ENCODE data around the gene EGR1. TPM values are rescaled to one million over a fixed set of nuclear protein-coding genes. Genes with fewer than 3 reads are reported as not detected.
A peak's percentile ranks its signal among the peaks of the same experiment; 100 is the strongest.

EGR1 gene
- total RNA-seq, 1 donor, result 6.3 TPM

DNA sequence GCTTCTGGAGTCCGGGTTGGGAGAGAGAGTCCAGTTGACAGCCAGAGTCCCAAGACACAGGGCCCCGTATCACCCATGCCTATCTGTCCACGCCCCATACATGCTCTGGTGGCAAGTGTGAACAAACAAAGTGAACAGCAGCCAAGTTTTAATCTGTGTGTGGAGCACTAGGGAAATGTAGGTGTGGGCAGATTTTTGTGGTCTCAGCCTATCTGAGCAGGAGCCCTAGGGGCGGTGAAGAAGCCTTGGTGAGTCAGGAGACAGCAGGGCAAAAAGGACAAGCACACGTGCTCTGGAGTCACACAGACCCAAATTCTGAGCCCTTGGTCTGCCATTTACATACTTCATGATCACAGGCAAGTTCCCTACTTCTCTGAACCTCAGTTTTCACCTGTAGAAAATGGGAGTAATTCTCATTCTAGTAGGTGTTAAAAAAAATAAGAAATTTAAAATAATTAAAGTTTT lies 23.2 kb downstream of the EGR1 start:
- peak; percentile 43 for DNase-seq (ENCODE audit: low read depth)
- TF ChIP-seq, protein P1, sequence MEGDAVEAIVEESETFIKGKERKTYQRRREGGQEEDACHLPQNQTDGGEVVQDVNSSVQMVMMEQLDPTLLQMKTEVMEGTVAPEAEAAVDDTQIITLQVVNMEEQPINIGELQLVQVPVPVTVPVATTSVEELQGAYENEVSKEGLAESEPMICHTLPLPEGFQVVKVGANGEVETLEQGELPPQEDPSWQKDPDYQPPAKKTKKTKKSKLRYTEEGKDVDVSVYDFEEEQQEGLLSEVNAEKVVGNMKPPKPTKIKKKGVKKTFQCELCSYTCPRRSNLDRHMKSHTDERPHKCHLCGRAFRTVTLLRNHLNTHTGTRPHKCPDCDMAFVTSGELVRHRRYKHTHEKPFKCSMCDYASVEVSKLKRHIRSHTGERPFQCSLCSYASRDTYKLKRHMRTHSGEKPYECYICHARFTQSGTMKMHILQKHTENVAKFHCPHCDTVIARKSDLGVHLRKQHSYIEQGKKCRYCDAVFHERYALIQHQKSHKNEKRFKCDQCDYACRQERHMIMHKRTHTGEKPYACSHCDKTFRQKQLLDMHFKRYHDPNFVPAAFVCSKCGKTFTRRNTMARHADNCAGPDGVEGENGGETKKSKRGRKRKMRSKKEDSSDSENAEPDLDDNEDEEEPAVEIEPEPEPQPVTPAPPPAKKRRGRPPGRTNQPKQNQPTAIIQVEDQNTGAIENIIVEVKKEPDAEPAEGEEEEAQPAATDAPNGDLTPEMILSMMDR (IDR thresholded peaks at IDR 0.05; ENCODE audit: insufficient read depth, low read length), result no peak

DNA sequence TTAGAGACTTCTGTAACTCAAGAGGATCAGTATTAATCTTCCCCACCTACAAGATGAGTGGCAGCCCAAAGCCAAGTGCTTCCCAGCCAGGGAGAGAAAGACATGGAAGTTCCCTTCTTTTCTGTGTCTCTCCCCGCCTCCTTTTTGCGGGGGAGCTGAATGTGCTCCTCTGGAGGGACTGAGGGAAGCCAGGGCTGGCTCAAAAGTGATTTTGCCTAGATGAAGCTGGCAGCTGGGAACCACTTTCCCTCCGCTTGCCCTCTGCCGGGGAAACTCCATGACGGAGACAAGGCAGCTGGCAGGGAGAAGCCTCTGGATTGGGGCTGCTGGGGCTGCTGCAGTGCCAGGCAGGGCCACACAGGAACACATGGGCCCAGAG lies 24.4 kb downstream of the EGR1 start:
- TF ChIP-seq, protein P1 (IDR thresholded peaks at IDR 0.05; ENCODE audit: insufficient read depth, low read length), result no peak
- DNase-seq (ENCODE audit: low read depth), result no peak
- H3K4me3 ChIP-seq (ENCODE audit: low read depth, low read length), result no peak overlapping the region

More for the DNA sequence above, 23.2 kb downstream of the EGR1 start:
- H3K4me3 ChIP-seq (ENCODE audit: low read depth, low read length), result no peak overlapping the region

DNA sequence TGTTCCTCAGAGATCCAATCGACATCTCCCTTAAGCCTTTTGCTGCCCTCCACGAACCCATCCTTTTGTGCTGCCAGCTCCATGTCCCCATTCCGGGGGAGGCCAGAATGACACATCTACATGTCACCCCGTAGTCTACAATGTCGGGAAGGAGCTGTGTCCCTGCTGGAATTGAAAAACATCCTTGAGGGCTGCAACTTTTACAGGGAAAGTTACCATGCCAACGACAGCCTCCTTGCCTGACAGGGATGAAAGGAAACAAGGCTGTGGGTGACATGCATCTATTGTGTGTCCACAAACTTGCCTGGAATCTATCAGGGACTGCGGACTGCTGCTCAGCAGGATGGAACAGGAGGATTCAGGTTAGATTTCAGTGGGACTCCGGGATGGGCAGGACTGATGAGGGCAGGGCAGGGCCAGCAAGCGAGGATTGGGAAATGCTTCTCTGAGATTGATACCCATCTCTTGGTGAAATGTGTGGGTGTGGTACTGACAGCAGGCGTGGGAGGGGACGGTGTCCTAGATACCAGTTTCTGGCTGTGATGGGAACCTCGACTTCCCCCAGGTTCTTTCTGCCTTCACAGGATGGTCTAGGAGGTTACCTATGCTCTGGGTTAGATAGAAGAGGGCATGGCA lies 25.5 kb downstream of the EGR1 start:
- DNase-seq (ENCODE audit: low read depth), result no peak
- TF ChIP-seq, protein P1 (IDR thresholded peaks at IDR 0.05; ENCODE audit: insufficient read depth, low read length), result no peak
- H3K4me3 ChIP-seq (ENCODE audit: low read depth, low read length), result no peak overlapping the region

DNA sequence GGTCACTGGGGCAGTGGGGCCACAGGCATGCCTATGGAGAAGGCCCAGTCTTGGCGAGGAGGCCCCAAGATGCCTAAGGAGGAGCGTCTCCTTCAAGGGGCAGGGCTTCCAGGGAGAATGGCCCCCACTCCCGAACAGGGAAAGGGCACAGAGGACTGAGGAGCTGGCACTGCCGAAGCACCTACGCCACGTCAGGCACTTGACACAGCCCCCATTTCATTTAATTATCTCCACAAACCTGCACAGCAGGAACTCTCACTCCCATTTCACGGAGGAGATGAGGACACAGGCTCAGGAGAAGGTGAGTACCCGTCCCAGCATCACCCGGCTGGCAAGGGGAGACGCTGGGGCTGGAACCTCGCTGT lies 26.0 kb downstream of the EGR1 start:
- DNase-seq (ENCODE audit: low read depth), result no peak
- TF ChIP-seq, protein P1 (IDR thresholded peaks at IDR 0.05; ENCODE audit: insufficient read depth, low read length), result no peak
- H3K4me3 ChIP-seq (ENCODE audit: low read depth, low read length), result peak overlapping the region; percentile 71

DNA sequence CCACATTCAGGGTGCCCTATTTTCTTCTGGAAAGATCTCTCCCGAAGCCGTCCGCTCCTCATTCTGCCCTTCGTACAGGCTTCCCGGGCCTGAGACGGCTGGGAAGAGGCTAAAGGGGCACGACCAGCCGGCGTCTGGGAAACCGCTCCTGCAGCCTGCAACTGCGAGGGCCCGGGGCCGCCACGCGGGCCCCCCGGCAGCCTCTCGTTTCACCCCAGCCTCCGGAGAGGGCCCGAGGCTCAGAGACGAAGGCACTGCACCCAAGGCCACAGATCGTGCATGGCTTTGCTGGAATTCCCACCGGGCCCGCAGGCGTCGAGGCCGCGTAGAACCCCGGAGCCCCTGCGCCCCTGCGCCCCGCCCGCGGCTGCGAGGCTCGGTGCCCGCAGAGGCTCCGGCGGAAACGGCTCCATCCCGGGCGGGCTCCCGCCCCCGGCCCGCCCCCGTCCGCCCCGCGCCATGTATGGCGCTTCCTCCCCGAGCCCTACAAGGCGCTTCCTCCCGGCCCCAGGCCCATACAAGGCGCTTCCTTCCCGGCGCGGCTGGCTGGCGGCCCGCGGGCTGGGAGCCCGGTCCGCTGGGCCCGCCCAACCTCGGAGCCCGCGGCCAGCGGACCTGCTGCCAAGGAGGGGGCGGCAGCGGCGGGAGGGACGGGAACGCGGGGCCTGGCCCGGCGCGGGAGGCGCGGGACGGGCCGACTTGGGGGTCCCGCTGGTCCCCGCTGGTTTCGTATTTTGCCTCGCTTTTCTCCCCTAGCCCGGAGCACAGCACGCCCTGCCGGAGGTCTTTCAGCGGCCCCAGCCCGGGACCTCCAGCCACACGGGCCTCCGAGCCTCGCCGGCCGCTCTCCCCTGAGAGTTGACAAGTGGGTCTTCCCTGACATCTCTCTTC lies 26.6 kb downstream of the EGR1 start:
- peak overlapping the region; percentile 71 for H3K4me3 ChIP-seq (ENCODE audit: low read depth, low read length)
- TF ChIP-seq, protein P1 (IDR thresholded peaks at IDR 0.05; ENCODE audit: insufficient read depth, low read length), result no peak
- peak; percentile 88 for DNase-seq (ENCODE audit: low read depth)

DNA sequence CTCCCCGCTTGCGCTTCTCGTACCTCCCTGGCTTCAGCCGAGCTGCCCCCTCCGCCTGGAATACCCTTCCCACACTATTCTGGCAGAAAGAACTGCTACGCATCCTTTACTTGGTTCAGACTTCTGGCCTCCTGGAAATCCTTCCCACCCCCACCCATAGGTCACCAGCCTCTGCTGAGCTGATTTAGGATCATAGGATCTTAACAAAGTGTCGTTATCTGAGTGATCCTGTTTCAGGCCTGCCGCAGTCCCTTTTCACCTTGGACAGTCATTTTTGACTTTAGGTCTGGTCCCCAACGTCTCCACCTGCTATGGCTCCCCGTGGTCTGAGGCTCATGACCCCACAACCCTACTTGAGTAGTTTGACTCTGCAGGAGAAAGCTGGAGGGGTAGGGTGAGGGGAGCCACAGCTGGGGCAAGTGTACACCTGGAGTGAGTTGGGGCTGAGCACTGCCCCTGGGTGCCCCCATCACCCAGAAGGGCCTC lies 27.3 kb downstream of the EGR1 start:
- H3K4me3 ChIP-seq (ENCODE audit: low read depth, low read length), result peak overlapping the region; percentile 65
- TF ChIP-seq, protein P1 (IDR thresholded peaks at IDR 0.05; ENCODE audit: insufficient read depth, low read length), result no peak
- DNase-seq (ENCODE audit: low read depth), result no peak

Data from fibroblast of the aortic adventitia (primary cell).